Measurements from ENCODE around the gene RPRD1B.
A peak's percentile ranks its signal among the peaks of the same experiment; 100 is the strongest.

Gene RPRD1B, protein sequence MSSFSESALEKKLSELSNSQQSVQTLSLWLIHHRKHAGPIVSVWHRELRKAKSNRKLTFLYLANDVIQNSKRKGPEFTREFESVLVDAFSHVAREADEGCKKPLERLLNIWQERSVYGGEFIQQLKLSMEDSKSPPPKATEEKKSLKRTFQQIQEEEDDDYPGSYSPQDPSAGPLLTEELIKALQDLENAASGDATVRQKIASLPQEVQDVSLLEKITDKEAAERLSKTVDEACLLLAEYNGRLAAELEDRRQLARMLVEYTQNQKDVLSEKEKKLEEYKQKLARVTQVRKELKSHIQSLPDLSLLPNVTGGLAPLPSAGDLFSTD

DNA sequence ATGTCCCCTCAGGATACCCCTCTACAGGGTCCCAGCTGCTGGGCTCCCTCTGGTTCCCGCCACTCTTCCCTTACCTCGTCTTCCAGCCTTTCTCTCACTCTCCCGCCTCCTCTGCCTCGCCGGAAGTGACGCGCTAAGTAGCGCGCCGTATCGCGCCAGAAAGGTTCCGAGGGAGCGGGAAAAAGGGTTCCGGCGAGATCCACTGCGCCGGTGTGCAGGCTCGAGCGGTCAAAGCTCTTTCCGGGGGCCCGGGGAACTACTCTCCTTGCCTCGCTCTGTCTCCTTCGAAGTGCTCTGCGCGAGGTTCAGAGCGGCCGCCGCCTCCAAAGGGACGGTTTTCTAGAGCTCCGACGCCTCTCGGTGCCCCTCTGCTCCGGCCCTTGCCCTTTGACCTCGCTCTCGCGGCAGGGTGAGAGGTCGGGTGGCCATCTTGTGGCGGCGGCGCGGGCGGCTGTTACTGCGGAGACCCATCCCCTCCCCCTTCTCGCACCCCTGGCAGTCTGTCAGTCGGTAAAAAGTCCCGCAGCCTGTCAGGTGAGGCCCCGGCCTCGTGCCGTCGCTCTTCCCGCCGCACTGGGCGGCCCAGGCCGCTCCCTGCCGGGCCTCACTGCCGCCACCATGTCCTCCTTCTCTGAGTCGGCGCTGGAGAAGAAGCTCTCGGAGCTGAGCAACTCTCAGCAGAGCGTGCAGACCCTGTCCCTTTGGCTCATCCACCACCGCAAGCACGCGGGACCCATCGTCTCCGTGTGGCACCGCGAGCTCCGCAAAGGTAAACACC, at the start of gene RPRD1B, which contains the start of gene TTI1:
Gene RPRD1B, plus strand, starts transcription at position 417 of the 778 bp plus-strand sequence. Its CDS starts 202 bp downstream, at position 619.
Gene TTI1, minus strand, starts transcription at position 127 of the 778 bp plus-strand sequence. CDS start 19,640 bp downstream, outside the sequence.
- peak; percentile 87 for DNase-seq

DNA sequence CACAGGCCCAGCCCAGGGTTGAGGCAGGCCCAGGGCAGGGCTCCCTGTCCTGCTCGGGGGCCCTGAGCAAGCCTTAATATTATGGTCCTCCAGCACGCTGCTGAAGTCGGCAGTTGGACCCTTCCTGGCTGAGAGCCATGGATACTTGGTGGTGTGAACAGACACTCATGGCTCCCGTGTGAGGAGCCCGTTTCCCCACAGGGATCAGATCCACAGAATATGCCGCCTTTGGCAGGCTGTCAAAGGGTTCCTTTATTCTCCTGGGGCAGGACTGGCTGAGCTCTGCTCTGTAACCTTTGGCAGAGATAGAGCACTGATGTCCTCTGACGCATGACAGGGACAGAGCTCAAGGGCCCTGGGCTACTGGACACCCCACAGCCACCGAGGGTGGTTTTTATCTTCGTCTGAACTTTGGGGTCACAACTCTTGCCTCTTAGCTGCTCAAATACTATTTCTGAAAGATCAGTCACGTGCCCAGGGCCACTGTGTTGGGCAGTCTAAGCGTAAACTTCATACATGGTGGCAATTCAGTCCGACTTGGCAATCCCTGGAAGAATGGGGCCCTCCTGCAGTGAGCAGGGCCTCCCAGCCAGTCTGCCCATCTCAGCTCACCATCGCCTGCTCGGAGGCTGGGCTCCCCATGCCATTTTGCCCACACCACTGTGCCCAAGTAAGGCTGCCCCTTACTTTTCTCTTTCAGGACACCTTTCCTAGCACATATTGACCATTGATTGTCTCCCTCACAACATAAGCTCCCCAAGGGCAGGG, 49.3 kb upstream of the RPRD1B start:
- no peak for DNase-seq

DNA sequence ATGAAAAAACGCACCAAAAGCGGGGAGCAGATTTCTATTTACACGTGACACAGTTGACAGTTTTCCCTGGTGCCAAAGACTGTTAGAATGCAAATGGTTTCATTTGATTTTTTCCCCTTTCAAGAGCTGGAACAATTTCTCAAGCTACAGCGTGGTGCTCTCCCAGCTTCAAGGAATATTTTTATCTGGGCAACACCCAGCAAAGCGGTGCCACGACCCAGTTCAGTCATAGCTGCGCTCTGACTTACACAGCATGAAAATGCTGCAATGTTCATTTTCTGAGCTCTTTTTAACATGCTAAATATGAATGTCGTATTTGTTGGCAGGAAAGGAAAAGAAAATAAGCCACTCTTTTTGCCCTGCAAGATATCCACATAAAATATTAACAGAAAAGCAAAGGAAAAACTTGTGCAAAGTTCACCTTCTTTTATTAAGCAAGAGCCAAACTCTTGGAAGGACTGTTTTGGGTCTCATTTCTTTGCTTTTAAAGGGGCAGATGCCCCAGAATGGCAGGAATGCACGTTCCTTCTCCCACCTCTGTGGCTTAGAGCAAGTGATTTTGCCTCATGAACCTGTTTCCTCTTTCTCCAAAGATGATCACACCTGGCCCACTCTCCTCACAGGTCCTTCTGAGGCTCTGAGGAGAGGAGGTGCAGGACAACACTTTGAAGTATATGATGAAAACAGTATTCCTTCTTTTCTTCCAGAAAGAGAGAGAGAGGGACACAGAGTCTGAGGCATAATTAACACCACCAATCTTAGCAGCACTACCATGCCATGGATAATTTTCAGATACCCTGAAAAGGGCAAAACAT, 47.3 kb upstream of the RPRD1B start:
- no peak for DNase-seq

DNA sequence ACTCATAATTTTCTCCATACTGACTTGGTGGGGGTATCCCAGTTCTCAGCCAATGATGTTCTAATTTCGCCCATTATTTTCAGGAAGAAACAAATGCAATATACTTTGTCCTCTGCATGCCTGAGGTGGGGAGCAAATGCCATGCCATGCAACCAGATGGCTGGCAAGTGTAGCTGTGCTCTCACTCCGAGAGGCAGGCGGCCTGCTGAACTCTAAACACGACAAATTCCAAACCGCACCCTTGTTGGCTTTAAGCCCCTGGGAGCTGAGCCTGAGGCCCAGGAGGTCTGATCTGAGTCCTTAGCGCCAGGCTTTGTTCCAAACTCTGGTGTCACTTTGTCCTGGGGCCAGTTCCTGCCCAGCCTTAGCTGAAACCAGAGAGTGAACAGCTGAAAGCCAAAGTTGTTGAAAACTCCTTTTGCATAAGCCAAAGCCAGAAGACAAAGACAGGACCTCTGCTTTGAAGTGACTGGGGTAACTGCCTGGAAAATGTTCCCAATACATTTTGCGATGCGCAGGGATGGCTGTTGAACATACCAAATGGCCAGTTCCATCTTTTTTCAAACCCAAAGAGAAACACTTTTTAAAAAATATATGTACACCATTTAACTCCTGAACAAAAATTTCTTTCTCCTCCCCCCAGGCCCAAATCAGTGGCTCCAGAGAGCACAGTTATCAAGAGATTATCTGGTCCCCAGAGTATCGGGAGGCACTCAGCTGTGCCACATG, 46.5 kb upstream of the RPRD1B start:
- no peak for DNase-seq

DNA sequence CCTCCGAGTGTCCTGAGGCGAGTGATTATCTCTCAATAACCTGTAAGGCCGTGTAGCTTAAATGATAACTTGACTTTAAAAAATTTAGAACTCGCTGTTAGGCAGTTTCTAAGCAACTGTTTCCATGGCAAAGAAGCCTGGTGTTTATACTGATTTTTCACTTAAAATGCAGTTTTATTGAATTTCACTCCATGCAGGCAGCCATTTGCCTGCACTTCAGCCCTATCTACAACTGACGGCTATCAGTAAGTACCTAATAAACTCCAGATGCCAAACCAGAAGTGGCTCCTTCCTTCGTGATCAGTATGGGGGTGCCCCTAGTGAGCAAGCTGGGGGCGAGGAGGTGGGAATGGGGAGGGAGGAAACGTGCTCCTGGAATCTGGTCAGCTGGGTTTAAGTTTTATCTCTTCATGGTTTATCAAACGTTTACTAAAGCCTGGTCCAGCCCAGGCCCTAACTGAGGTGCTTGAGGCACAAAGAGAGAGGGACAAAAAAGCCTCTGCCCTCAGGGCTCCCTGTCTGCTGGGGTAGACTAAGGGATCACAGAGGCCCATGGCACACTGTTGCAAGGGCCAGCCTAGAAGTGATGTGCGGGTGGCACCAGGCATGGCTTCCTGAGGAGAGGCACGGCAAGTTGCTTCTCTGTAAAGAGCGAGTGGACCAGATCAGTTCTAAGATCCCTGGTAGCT, 45.8 kb upstream of the RPRD1B start:
- DNase-seq = no peak

DNA sequence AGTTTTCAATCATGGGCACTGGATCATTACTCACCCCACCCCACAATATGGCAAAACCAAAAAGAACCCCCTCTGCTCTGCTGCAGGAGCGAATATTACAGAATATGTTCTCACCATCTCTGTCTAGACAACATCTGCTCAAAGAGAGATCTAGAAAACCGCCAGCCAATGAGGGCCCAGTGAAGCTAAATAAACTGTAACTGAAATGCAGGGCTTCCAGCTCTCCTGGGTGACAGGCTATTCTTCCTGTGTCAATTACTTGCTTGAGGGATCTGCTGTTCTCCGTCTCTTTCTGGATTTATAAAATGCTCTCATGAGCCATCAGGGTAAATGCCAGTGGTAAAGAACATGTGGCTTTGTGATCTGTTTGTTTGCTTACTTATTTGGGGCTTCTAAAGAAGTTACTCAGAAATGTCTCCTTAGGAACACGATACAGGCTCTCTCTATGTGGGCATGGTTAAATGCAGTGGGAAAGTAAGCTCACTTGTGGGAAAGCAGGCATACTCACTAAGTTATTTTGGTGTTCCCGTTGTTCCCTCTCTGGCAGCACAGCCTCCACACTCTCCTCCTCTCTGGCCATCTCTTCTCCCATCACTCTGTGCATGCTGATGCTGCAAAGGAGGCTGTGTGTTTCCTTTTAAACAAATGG, 45.1 kb upstream of the RPRD1B start:
- no peak for DNase-seq

DNA sequence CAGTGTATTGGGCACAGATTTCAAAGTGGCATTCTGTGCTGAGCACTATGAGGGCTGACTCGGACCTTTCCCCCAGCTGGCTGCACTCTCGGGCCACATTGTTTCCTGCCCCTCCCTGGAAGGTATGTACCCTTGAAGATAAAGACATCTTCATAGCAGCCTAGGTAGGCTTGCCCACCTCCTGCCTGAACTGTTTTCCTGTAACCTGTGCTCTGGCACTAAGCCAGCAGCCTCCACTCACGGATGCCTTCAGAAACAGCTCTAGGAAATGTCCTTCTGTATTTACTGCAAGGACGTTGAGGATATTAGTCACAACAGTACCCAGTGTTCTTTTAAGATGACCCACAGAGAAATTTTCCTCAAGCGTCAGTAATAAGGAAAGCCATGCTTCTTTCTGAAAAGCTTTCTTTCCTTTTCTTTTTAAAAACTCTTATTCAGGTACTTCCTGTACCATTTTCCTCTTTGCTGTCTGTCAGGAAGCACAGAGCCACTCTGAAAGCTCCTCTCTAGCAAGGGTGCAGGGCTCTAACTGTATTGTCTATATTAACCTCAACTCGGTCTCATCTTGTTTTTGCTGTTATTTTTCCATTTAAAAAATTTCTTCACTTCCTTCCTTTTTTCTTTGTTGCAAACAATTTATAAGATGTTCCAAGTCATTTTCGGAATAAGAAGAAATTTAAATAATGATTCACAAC, 43.8 kb upstream of the RPRD1B start:
- no peak for DNase-seq

DNA sequence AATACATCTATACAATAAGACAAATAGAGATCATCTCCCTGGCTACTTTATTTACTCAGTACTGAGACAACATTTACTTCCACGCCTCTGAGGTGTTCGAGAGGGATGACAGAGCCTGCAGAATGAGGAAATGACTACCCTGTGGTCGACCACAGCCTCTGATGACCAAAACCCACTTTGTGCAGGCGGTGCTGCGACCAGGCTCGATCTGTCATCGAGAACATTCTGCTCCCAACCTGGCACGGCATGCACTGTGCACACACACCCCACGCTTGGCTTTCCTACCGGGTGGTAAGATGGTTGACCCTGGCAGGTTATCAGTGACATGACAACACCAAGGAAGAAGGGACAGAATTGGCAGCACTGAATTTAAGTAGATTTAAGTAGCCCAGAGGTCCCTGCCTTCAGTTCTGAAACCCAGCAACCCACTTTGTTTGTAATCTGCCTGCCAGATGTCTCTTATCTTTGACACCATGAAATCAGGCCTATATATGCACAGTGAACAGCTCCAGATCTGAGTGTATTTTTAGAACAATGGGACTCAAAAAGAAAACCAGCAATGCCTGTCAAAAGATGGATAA, 42.9 kb upstream of the RPRD1B start:
- peak; percentile 57 for DNase-seq

DNA sequence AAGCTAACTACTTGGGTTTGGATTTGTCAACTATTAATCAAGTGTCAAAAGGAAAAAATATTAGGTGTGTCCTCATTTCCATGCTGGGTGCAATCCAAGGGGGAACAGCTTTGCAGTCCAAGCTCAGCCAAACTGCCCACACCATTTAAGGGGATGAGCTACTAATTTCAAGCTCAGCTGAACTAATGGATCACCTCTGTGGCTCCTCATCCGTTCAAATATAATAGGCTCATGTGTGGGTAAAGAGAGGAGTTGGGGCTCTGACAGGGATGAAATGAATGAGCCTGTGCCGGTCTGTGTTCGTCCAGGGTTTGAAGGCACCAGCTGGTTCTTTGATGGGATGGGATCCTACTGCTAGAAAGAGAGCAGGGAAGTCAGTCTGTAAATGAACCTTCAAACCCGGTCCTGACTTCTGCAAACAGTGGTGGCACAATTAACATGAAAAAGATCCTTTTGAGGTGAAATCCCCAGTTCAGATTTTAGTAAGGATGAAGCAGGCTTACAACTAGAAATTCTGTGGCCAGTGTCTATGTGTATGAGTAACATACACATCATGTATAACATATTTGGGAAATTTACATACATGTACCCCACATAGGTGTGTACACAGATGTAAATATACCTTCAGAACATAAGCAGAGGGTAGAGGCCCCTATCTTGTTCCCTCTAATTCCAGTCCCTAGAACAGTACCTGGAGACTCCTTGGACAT, 42.2 kb upstream of the RPRD1B start:
- DNase-seq = no peak

DNA sequence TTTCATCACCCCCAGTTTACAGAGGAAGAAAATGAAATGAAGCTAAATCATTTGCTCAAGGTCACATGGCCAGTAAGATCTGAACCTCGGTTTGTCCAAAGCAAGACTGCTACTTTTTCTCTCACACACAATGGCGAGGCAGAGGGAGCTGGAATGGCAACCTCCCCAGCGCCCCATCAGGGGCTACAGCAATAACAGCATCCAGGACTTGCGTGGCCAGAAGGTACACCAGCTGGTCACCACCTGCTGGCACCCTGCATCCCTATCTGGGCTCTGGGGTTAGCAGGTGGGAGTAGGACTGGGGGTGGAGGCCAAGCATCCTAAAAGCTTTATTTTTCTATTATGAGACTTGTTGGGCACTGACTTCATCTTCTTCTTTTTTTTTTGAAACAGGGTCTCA, 41.6 kb upstream of the RPRD1B start:
- DNase-seq = no peak

DNA sequence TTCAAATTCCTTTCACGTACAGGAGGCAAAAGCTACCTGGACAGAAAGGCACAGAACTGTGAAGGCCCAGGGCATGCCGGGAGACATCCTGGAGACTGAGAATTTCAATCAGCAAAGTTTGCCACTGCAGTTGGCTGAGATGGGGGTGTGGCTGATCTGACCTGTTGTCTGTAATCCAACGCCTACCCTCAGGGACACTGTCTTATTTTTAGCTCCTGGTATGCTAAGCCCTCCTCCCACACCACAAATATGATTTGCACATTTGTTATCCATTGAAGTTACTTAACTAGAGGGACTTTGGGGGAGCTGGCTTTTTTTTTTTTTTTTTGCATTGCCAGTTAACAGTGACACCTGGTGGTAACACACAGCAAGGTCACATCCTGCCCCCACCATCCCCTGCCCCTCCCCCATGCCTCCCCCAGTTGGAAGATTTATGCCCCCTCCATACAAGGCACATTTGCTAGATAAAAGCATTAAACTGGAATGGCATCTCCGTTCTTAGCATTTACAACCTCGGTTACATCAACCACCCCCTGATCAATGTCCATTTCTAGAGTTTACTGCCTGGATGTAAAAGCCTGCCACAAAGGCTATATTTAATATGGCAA, 40.6 kb upstream of the RPRD1B start:
- DNase-seq = no peak

DNA sequence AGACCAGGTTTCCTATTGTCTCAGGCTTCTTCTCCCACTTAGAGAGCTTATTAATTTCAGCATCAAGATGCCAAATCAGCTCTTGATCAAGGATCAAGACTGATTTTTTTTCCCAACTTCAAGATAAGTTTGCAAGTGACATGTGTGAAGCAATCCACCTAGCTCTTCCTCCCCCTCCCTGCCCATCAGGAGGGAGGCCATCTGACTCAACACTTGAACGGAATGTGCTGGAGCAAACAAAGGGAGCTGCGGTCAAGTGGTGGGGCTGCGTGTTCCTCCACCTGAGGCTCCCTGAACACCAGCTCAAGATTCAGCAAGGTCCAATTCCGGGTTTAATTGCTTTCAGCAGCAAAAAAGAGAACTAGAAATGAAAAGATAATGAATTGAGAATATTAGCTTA, 39.0 kb upstream of the RPRD1B start:
- no peak for DNase-seq

DNA sequence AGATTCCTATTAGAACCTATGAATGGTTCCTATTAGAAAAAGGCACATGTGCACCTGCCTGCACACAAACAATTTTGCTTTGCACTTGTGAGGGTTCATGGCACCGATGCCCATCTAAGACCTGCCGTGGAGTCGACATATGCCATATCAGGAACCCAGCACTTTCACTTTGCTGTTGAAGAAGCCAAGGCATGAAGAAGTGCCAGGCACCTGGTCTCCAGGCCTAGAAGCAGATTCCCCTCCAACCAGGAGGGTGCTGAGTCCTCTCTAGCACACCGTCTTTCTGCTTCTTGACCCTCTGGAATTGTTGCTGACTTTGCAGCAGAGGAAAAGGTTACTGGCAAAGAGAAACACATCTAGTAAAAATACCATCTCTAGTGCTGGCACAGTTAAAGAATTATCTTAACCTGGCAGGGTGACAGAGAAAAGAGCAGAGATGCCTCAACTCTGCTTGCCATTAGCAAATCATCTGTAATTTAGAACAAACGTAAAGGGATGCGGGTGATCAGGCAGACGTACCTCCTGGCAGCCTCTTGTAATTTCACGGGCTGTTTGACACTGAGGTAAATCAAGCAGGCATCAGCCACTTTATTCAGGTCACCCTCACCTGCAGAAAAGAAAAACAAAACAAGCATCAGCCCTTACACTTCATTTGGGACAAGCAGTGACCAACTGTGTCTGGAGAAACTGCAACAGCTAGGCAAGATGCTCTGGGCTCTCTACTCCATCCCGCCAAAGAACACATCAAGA, 37.5 kb upstream of the RPRD1B start:
- no peak for DNase-seq

DNA sequence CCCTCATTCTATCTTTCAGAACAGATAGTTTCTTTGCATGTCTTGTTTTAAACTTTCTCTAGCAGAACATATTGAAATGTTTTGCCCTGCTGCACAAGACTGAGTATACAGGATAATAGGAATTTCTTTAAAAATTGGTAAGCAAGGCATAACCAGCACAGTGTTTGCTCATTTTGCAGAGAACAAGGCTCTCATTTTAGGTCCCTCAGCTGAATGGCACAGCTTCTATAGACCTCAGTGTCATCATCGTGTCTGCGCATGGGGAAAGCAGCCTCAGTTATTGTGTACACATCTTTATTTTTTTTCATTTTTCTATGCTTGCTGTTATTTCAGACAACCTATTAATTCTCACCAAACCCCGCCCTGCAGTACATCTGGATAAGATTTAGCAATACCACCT, 36.0 kb upstream of the RPRD1B start:
- no peak for DNase-seq

DNA sequence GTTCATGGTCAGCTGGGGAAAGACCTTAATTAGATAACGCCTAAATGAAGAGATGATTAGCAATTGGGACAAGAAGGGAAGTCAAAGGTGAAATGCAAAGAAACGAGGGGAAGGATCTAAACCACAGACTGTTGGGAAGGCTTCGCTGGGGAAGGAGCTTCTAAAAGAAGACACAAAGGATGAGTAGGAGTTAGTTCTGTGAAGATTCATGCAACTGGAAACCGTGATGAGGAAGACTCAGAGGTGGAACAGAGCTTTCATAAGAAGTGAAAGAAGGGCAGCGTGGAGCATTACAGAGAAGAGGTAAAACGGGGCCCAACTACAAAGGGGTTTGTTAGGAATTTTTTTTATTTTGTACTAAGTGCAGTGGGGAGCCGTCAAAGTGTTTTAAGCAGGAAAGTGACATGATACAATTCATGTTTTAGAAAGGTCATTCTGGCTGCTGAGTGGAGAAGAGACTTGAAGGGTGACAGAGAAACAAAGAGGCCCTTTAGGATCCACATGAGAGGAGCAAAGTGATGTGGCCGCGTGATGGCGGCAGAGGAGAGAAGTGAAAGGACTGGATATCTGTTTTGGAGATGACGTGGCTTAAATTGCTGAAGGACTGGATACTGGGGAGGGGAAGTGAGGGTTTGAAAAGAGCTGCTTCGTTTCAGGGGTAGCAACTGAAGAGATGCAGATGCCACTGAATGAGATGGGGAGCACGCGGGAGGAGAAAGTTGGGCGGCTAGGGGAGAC, 33.9 kb upstream of the RPRD1B start:
- no peak for DNase-seq

DNA sequence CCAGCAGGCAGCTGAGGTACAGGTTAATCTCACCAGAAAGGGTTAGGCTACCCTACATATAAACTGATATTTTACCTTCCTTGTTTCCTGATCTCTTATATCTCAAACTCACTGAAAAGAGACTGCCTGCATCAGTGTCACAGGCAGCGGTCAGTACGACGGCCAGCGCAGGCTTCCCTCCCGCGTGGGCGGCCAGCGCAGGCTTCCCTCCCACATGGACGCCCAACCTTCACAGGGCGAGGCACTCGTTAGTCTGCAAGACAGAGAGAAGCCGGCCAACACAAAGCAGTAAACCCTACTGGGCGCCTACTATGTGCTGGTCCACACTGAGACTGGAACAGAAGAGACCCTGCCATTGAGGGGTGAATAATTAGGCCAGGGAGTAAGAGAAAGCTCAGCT, 33.3 kb upstream of the RPRD1B start:
- DNase-seq = no peak
